ENCODE measurements around the gene RASGRF1.

DNA sequence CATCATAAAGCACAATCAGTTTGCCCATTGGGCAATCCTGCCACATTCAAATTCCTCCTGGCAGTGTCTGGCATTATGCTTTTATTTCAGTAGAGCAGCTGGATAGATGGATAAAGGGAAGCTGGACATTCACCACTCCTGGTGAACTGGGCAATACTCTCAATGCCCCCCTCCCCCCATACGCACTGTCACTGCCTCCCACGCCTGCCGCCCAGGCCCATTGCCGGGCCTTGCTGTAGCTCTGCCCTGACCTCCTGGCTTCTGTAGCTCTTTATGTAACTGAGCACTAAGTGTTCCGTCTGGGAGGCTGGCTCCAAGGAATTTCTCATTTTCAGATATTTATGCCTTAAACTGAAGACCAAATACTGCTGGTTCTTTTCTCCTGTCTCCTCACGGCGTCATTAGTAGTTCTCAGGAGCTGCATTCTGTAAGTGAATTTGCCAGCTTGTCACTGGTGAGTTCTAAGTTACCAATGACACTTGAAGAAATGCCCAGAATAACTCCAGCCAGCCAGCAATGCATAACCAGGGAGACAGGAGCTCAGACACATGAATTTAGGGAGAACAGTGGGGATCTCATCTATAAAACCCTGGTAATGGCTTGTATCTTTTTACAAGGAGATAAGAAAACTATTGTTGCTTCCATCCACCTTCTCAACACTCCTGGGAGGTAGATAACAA lies 25.5 kb upstream of the RASGRF1 start:
- TF ChIP-seq, protein P1, sequence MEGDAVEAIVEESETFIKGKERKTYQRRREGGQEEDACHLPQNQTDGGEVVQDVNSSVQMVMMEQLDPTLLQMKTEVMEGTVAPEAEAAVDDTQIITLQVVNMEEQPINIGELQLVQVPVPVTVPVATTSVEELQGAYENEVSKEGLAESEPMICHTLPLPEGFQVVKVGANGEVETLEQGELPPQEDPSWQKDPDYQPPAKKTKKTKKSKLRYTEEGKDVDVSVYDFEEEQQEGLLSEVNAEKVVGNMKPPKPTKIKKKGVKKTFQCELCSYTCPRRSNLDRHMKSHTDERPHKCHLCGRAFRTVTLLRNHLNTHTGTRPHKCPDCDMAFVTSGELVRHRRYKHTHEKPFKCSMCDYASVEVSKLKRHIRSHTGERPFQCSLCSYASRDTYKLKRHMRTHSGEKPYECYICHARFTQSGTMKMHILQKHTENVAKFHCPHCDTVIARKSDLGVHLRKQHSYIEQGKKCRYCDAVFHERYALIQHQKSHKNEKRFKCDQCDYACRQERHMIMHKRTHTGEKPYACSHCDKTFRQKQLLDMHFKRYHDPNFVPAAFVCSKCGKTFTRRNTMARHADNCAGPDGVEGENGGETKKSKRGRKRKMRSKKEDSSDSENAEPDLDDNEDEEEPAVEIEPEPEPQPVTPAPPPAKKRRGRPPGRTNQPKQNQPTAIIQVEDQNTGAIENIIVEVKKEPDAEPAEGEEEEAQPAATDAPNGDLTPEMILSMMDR (IDR thresholded peaks at IDR 0.05) = no peak
- no peak for TF ChIP-seq POLR2A (IDR thresholded peaks at IDR 0.05)
